ENCODE results near the gene ABHD2. TPM values are rescaled to one million over a fixed set of nuclear protein-coding genes. Genes with fewer than 3 reads are reported as not detected.

The ABHD2 gene
- polyA plus RNA-seq, 3 donors: 30.8 to 67.1 (median 37.3) TPM

DNA sequence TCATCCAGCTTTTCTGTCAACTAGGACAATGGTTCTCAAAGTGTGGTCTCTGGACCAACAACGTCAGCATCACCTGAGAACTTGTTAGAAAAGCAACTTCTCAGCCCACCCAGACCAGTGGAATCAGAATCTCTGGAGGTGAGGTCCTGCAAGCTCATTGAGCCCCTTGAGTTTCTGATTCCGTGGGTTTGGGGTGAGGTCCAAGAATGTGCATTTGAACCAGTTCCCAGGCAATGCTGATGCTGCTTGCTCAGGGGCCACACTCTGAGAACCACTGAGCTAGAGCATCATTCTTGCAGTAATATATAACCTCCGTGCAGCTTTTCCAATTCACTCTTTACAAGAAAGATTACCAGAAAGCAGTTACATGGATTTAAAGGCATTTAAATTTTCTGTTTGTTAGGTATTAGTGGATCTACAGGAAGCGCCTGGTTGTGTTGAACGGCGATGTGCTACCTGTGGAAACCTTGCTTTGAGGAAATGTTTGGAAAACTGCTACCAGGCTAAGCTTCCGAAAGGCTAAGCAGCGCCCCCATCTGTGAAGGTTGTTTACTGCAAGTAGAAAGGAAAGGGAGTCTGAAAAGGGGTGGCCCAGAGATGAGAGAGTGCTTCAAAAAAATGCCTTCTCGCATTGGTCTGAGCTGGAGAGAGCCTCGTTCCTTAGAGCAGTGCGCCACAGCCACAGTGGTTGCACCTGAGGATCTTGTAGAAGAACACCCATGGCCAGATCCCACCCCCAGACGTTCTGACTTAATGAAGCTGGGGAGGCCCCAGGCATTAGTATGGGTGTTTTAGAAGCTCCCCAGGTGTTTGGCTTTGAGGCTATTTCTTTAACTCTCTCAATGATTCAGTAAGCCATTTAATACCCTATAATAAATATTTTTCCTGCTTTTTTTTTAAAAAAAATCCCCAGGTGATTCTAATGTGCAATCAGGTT lies 83.1 kb downstream of the ABHD2 start:
- DNase-seq: peak; percentile 17 to 52 (median 40)
- Mint-ChIP-seq H3K9me3 (no peaks in the 10 kb centered on the region), H3K36me3 (peaks cover 52 to 67% of the 10 kb centered on the region in 2 donors), H3K4me1 (peaks cover 16% of the 10 kb centered on the region), H3K27ac (peak overlapping the region in 1 of 7 donors; percentile 37), H3K27me3 (ENCODE audit: low read depth in 3 of 3) (peaks cover 0 to 2% (median 0%) of the 10 kb centered on the region in 3 donors), H3K4me3 (no peak overlapping the region)
- Histone ChIP-seq H3K4me1 (ENCODE audit: control insufficient read depth in 1 of 2, insufficient read depth in 2 of 2, low read length in 2 of 2) (peaks cover 20% of the 10 kb centered on the region in 2 donors), H3K4me2 (replicated peaks; ENCODE audit: extremely low read depth, low read length, poor library complexity, severe bottlenecking) (no peak overlapping the region), H3K4me3 (replicated peaks in 1 of 3; ENCODE audit: low read depth in 2 of 3, low read length in 3 of 3) (no peak overlapping the region), H3K27me3 (ENCODE audit: control insufficient read depth in 2 of 2, insufficient read depth in 2 of 2, low read length in 2 of 2) (no peaks in the 10 kb centered on the region), H2AFZ (ENCODE audit: insufficient read depth, low read depth, low read length, poor library complexity, severe bottlenecking) (no peak overlapping the region), H3K27ac (ENCODE audit: low read depth in 1 of 2, low read length in 2 of 2) (peak overlapping the region in 1 of 2 donors; percentile 24), H3K79me2 (ENCODE audit: insufficient read depth, low read length) (peaks cover 5% of the 10 kb centered on the region), H3K36me3 (replicated peaks in 1 of 2; ENCODE audit: control insufficient read depth in 1 of 2, insufficient read depth in 2 of 2, low read length in 2 of 2) (peaks cover 29 to 72% of the 10 kb centered on the region in 2 donors), H4K20me1 (ENCODE audit: insufficient read depth, low read length) (peaks cover 36% of the 10 kb centered on the region), H3K9ac (ENCODE audit: insufficient read depth, low read length, poor library complexity, severe bottlenecking) (no peak overlapping the region), H3K9me3 (replicated peaks in 1 of 2; ENCODE audit: control insufficient read depth in 1 of 2, insufficient read depth in 1 of 2, low read length in 2 of 2) (no peaks in the 10 kb centered on the region)
- WGBS (ENCODE audit: insufficient coverage): 57% methylated on average over 9 of the region's 12 CpGs
- TF ChIP-seq, protein P1, sequence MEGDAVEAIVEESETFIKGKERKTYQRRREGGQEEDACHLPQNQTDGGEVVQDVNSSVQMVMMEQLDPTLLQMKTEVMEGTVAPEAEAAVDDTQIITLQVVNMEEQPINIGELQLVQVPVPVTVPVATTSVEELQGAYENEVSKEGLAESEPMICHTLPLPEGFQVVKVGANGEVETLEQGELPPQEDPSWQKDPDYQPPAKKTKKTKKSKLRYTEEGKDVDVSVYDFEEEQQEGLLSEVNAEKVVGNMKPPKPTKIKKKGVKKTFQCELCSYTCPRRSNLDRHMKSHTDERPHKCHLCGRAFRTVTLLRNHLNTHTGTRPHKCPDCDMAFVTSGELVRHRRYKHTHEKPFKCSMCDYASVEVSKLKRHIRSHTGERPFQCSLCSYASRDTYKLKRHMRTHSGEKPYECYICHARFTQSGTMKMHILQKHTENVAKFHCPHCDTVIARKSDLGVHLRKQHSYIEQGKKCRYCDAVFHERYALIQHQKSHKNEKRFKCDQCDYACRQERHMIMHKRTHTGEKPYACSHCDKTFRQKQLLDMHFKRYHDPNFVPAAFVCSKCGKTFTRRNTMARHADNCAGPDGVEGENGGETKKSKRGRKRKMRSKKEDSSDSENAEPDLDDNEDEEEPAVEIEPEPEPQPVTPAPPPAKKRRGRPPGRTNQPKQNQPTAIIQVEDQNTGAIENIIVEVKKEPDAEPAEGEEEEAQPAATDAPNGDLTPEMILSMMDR (IDR thresholded peaks at IDR 0.05): peak; percentile 97
- intact Hi-C loops (cut with micrococcal nuclease): loop anchor here in 1 of 2 donors (10.0 kb wide), 1 partner anchor 267 kb away; no protein-coding TSS in a partner anchor

DNA sequence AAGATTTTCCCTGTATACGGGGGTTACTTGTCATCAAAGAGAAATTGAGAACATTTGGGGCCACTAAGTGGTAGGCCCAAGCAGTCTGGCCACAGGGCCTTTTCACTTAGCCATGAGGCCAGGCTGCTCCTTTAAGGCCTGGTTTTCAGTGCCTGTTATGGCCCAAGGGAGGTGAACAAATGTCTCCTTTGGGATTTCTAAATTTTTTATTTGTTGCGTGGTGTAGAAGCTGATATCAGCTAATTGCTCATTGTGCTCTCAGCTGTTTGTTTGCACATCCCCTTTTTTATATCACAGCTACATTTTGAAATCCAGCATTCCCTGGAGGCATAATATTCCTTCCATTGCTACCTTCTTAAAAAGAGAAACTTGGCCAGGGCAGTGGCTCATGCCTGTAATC lies 84.7 kb downstream of the ABHD2 start:
- TF ChIP-seq, protein P1 (IDR thresholded peaks at IDR 0.05): no peak
- peaks cover 28% of the 10 kb centered on the region for H4K20me1 ChIP-seq (ENCODE audit: insufficient read depth, low read length)
- Mint-ChIP-seq H3K4me3 (no peak overlapping the region), H3K27ac (peak overlapping the region in 3 of 7 donors; percentile 19 to 68 (median 57)), H3K9me3 (no peaks in the 10 kb centered on the region), H3K27me3 (ENCODE audit: low read depth in 3 of 3) (no peaks in the 10 kb centered on the region), H3K36me3 (peaks cover 67 to 82% of the 10 kb centered on the region in 2 donors), H3K4me1 (peaks cover 2% of the 10 kb centered on the region)
- peaks cover 41 to 87% of the 10 kb centered on the region in 2 donors for H3K36me3 ChIP-seq (replicated peaks in 1 of 2; ENCODE audit: control insufficient read depth in 1 of 2, insufficient read depth in 2 of 2, low read length in 2 of 2)
- no peak overlapping the region for H3K9ac ChIP-seq (ENCODE audit: insufficient read depth, low read length, poor library complexity, severe bottlenecking)
- no peak overlapping the region for H3K27ac ChIP-seq (ENCODE audit: low read depth in 1 of 2, low read length in 2 of 2)
- no peaks in the 10 kb centered on the region for H3K9me3 ChIP-seq (replicated peaks in 1 of 2; ENCODE audit: control insufficient read depth in 1 of 2, insufficient read depth in 1 of 2, low read length in 2 of 2)
- intact Hi-C loops (cut with micrococcal nuclease): loop anchor here in 1 of 2 donors (10.0 kb wide), 1 partner anchor 268 kb away; no protein-coding TSS in a partner anchor
- peaks cover 5% of the 10 kb centered on the region for H3K79me2 ChIP-seq (ENCODE audit: insufficient read depth, low read length)
- 78% methylated on average over 1 of the region's 2 CpGs for WGBS (ENCODE audit: insufficient coverage)
- H3K4me3 ChIP-seq (replicated peaks in 1 of 3; ENCODE audit: low read depth in 2 of 3, low read length in 3 of 3): no peak overlapping the region
- no peaks in the 10 kb centered on the region for H3K27me3 ChIP-seq (ENCODE audit: control insufficient read depth in 2 of 2, insufficient read depth in 2 of 2, low read length in 2 of 2)
- H2AFZ ChIP-seq (ENCODE audit: insufficient read depth, low read depth, low read length, poor library complexity, severe bottlenecking): no peak overlapping the region
- H3K4me2 ChIP-seq (replicated peaks; ENCODE audit: extremely low read depth, low read length, poor library complexity, severe bottlenecking): no peak overlapping the region
- peaks cover 5% of the 10 kb centered on the region in 2 donors for H3K4me1 ChIP-seq (ENCODE audit: control insufficient read depth in 1 of 2, insufficient read depth in 2 of 2, low read length in 2 of 2)
- no peak for DNase-seq
